SK-N-SH (cell line): ENCODE results near the gene CANT1. TPM values are rescaled to one million over a fixed set of nuclear protein-coding genes. Genes with fewer than 3 reads are reported as not detected.

Experiments used
- CTCF ChIA-PET: fragments of 300-600, 350-600 bp; formaldehyde crosslinking; extraction: SDS; loops from one replicate; lab custom pipeline; 2021; lab: Yijun Ruan, JAX
- POLR2A ChIA-PET: fragments of 350-600 bp; sonication (Branson Sonifier 250); formaldehyde crosslinking; extraction: SDS; loops from one replicate; lab custom pipeline; 2020; ENCODE audit warnings: antibody characterized with exemption, inconsistent platforms; lab: Yijun Ruan, JAX
- DNase-seq: peaks from one replicate; pipeline ENCODE4 v3.0.0; 2012
- H2AFZ ChIP-seq: fragments of 200-600 bp; sonication (generic); 2 replicates; pipeline ENCODE4 v1.8.1; 2016; ENCODE audit warnings: antibody characterized with exemption, mild to moderate bottlenecking, low read depth
- H3F3A ChIP-seq: fragments of 200-600 bp; sonication (generic); replicated peaks from 2 replicates; pipeline ENCODE3; 2016; ENCODE audit warnings: antibody characterized with exemption, mild to moderate bottlenecking; ENCODE audit not compliant: insufficient read depth
- H3K27ac ChIP-seq, 2 experiments: fragments of 200-500 bp in 1 of 2; fragments of 200-600 bp in 1 of 2; sonication (Bioruptor generic) in 1 of 2; sonication (generic), shearing (Covaris generic) in 1 of 2; 2 replicates each; pipeline versions ENCODE4 v1.5.1 to v1.6.1; 2014 to 2016; ENCODE audit warnings: low read depth in 2 of 2, inconsistent platforms in 1 of 2, low read length in 1 of 2, mild to moderate bottlenecking in 1 of 2, mixed read lengths in 1 of 2
- H3K27me3 ChIP-seq: fragments of 200-600 bp; sonication (generic), shearing (Covaris generic); 2 replicates; pipeline ENCODE4 v1.6.1; 2016; ENCODE audit warnings: mixed run types; ENCODE audit not compliant: insufficient read depth
- H3K36me3 ChIP-seq, 2 experiments: fragments of 200-500 bp in 1 of 2; fragments of 200-600 bp in 1 of 2; sonication (Bioruptor generic) in 1 of 2; sonication (generic) in 1 of 2; replicated peaks in 1 of 2; 2 replicates each; pipeline versions ENCODE3 to v1.5.1; 2014 to 2016; ENCODE audit warnings: low read length in 1 of 2, mild to moderate bottlenecking in 1 of 2; ENCODE audit not compliant: insufficient read depth in 2 of 2, control insufficient read depth in 1 of 2
- H3K4me1 ChIP-seq, 2 experiments: fragments of 200-500 bp in 1 of 2; fragments of 200-600 bp in 1 of 2; sonication (Bioruptor generic) in 1 of 2; sonication (generic), shearing (Covaris generic) in 1 of 2; 2 replicates each; pipeline versions ENCODE4 v1.5.1 to v1.6.1; 2014 to 2016; ENCODE audit warnings: low read depth in 1 of 2, low read length in 1 of 2, mixed run types in 1 of 2; ENCODE audit not compliant: insufficient read depth in 2 of 2, control insufficient read depth in 1 of 2
- H3K4me2 ChIP-seq: fragments of 200-600 bp; sonication (generic), shearing (Covaris generic); 2 replicates; pipeline ENCODE4 v1.6.1; 2017; ENCODE audit warnings: mixed run types
- H3K4me3 ChIP-seq, 2 experiments: fragments of 200-500 bp in 1 of 2; fragments of 200-600 bp in 1 of 2; sonication (Bioruptor generic) in 1 of 2; sonication (generic), shearing (Covaris generic) in 1 of 2; 2 replicates each; pipeline versions ENCODE4 v1.5.1 to v1.8.1; 2014 to 2016; ENCODE audit warnings: low read depth in 2 of 2, inconsistent platforms in 1 of 2, low read length in 1 of 2, mild to moderate bottlenecking in 1 of 2, mixed read lengths in 1 of 2, moderate library complexity in 1 of 2
- H3K79me2 ChIP-seq: fragments of 200-600 bp; sonication (generic); 2 replicates; pipeline ENCODE4 v1.8.1; 2017; ENCODE audit warnings: mild to moderate bottlenecking; ENCODE audit not compliant: insufficient read depth
- H3K9ac ChIP-seq: fragments of 200-600 bp; sonication (generic); 2 replicates; pipeline ENCODE4 v1.6.1; 2017; ENCODE audit warnings: mixed run types
- H3K9me2 ChIP-seq: fragments of 200-600 bp; sonication (generic); 2 replicates; pipeline ENCODE4 v1.6.1; 2017; ENCODE audit warnings: mixed run types
- H3K9me3 ChIP-seq: fragments of 200-600 bp; sonication (generic); 2 replicates; pipeline ENCODE4 v1.6.1; 2017; ENCODE audit warnings: mixed run types, mild to moderate bottlenecking, moderate library complexity
- H4K20me1 ChIP-seq: fragments of 200-600 bp; sonication (generic); 2 replicates; pipeline ENCODE4 v1.6.1; 2017; ENCODE audit warnings: mild to moderate bottlenecking, mixed run types; ENCODE audit not compliant: insufficient read depth
- CHD2 ChIP-seq: fragments of 150-350 bp; IDR thresholded peaks from 2 replicates; pipeline ENCODE4 v1.6.1; 2018; ENCODE audit warnings: low read length; ENCODE audit not compliant: partially characterized antibody
- CTCF ChIP-seq: fragments of 200-600 bp; sonication (generic); IDR thresholded peaks from 2 replicates; pipeline ENCODE4 v1.6.1; 2017; ENCODE audit warnings: antibody characterized with exemption, mild to moderate bottlenecking, moderate library complexity
- EP300 ChIP-seq, 2 experiments: IDR thresholded peaks; 2 replicates each; pipeline versions ENCODE4 v1.4.0 to v1.6.1; 2012; ENCODE audit warnings: borderline replicate concordance in 1 of 2, low read depth in 1 of 2, low read length in 1 of 2
- EZH2phosphoT487 ChIP-seq: fragments of 200-600 bp; sonication (generic); IDR thresholded peaks from 2 replicates; pipeline ENCODE4 v1.6.1; 2017; ENCODE audit warnings: low read depth, mixed run types, mild to moderate bottlenecking, antibody characterized with exemption, moderate library complexity, borderline replicate concordance
- FOSL2 ChIP-seq: IDR thresholded peaks from 2 replicates; pipeline ENCODE4 v1.4.0; 2012; ENCODE audit warnings: low read depth, mild to moderate bottlenecking, moderate library complexity, borderline replicate concordance
- FOXJ3 ChIP-seq: sonication (generic); formaldehyde crosslinking; IDR thresholded peaks from 2 replicates; pipeline ENCODE4 v1.5.1; 2020; ENCODE audit warnings: mild to moderate bottlenecking, missing genetic modification reagents
- FOXM1 ChIP-seq: IDR thresholded peaks from 2 replicates; pipeline ENCODE4 v1.4.0; 2012; ENCODE audit warnings: low read depth, mild to moderate bottlenecking
- GATA2 ChIP-seq: sonication (generic); formaldehyde crosslinking; IDR thresholded peaks from 2 replicates; pipeline ENCODE4 v1.5.0; 2020; ENCODE audit warnings: mild to moderate bottlenecking, missing genetic modification reagents
- JUND ChIP-seq: IDR thresholded peaks from 2 replicates; pipeline ENCODE4 v1.4.0; 2012
- MAX ChIP-seq: IDR thresholded peaks from 2 replicates; pipeline ENCODE4 v1.4.0; 2012; ENCODE audit warnings: low read depth
- MEF2A ChIP-seq: IDR thresholded peaks from 2 replicates; pipeline ENCODE4 v1.4.0; 2012; ENCODE audit warnings: low read depth, borderline replicate concordance
- NFIC ChIP-seq: IDR thresholded peaks from 2 replicates; pipeline ENCODE4 v1.4.0; 2012; ENCODE audit warnings: borderline replicate concordance
- PBX3 ChIP-seq: IDR thresholded peaks from 2 replicates; pipeline ENCODE4; 2012
- POLR2AphosphoS5 ChIP-seq: IDR thresholded peaks from 2 replicates; pipeline ENCODE4 v1.6.1; 2012; ENCODE audit warnings: low read depth, low read length
- RFX5 ChIP-seq: IDR thresholded peaks from 2 replicates; pipeline ENCODE4 v1.6.1; 2012; ENCODE audit warnings: mild to moderate bottlenecking, improper control_type of control experiment, low read length
- SIN3A ChIP-seq: IDR thresholded peaks from 2 replicates; pipeline ENCODE4 v1.6.1; 2012; ENCODE audit warnings: low read depth, mild to moderate bottlenecking, low read length, moderate library complexity, borderline replicate concordance
- TCF12 ChIP-seq: IDR thresholded peaks from 2 replicates; pipeline ENCODE4 v1.4.0; 2012
- USF1 ChIP-seq: IDR thresholded peaks from 2 replicates; pipeline ENCODE4 v1.4.0; 2012; ENCODE audit warnings: low read depth, borderline replicate concordance
- ZBTB33 ChIP-seq: IDR thresholded peaks from 2 replicates; pipeline ENCODE4 v1.4.0; 2012; ENCODE audit warnings: low read depth, borderline replicate concordance
- WGBS: methylation state at CpG from one replicate; pipeline ENCODE4 v1.1.6; 2017; ENCODE audit warnings: low lambda C conversion rate; 5-methylcytosine and 5-hydroxymethylcytosine counted together
- polyA plus RNA-seq, 3 experiments: library from polyadenylated mRNA; depleted of rRNA; stranded (reverse); fragments of >200 nt; gene quantifications; 2 replicates each; pipeline ENCODE4 v1.2.3, GENCODE V29; 2012

CANT1 gene
- polyA plus RNA-seq, 1 of the 3 experiments (the other 2 are of a cell fraction), result 87.4 TPM

- peaks cover 28% of the 10 kb centered on the region for H4K20me1 ChIP-seq
- H2AFZ ChIP-seq, result no peak overlapping the region
- POLR2A ChIA-PET, result interaction anchor here (0.6 kb wide), 1 partner anchor 966 kb away, joined by 3 read pairs; no protein-coding TSS in a partner anchor
- H3K27ac ChIP-seq, result no peak overlapping the region
- H3K27me3 ChIP-seq, result no peaks in the 10 kb centered on the region
- peaks cover 59% of the 10 kb centered on the region for H3K79me2 ChIP-seq
- no peak overlapping the region for H3K4me3 ChIP-seq
- peaks cover 0 to 24% of the 10 kb centered on the region in 2 experiments for H3K36me3 ChIP-seq
- peak overlapping the region; percentile 95; the same call in 1 of the 2 replicates for H3K9ac ChIP-seq
- WGBS, result 87% methylated on average over 19 of the region's 21 CpGs
- peaks cover 3% of the 10 kb centered on the region for H3F3A ChIP-seq
- CTCF ChIA-PET, result interaction anchor here (0.8 to 1.2 kb wide), 4 partner anchors 15 to 142 kb away, joined by 3 to 5 read pairs (median 4); no protein-coding TSS in a partner anchor
- no peaks in the 10 kb centered on the region for H3K9me3 ChIP-seq
- no peak for DNase-seq
- no peaks in the 10 kb centered on the region for H3K9me2 ChIP-seq
- TF ChIP-seq TCF12 (no peak), POLR2AphosphoS5 (no peak), JUND (no peak), CHD2 (no peak), PBX3 (no peak), MAX (no peak), SIN3A (no peak), FOSL2 (no peak), GATA2 (no peak), RFX5 (no peak), USF1 (no peak), ZBTB33 (no peak), NFIC (no peak), FOXM1 (no peak), EP300 (IDR thresholded peaks at IDR 0.05; ENCODE audit: borderline replicate concordance in 1 of 2, low read depth in 1 of 2, low read length in 1 of 2) (no peak), MEF2A (no peak), FOXJ3 (CRISPR knock-in tag) (no peak), CTCF (no peak), EZH2phosphoT487 (no peak)
- TF ChIP-seq, all 33 proteins: peak for 0
- peak overlapping the region; percentile 97 for H3K4me2 ChIP-seq
- H3K4me1 ChIP-seq, result peaks cover 18 to 36% of the 10 kb centered on the region in 2 experiments; a peak in 3 of 4 replicates
These were observed 1.8 kb downstream of the CANT1 start for GRCh38 chr17:79007504-79008381.
